Muscle of leg (tissue), 9 donors: ENCODE results near the gene SLITRK4. TPM values are rescaled to one million over a fixed set of nuclear protein-coding genes. Genes with fewer than 3 reads are reported as not detected.

Experiments
- polyA plus RNA-seq, 8 donors: library from polyadenylated mRNA; unstranded; fragments of 120-200 nt; gene quantifications; one replicate each; pipeline versions ENCODE4 v1.2.1 to v1.2.3, GENCODE V29; 2013; ENCODE audit warnings: inconsistent platforms in 1 of 8, low replicate concordance in 1 of 8; ENCODE audit not compliant: insufficient read length in 8 of 8, insufficient read depth in 1 of 8
- total RNA-seq: library from RNA; stranded (reverse); fragments of 120-200 nt; gene quantifications from one replicate; pipeline ENCODE4 v1.2.4, GENCODE V29; 2013

Gene SLITRK4
- total and polyA plus RNA-seq, 9 donors: 3.2 to 14.1 (median 6.9) TPM

Other genes starting within 250 kb of the SLITRK4 start
- gene SPANXN3, start 118.6 kb downstream of the SLITRK4 start, total RNA-seq: not detected
- 1 to 10 TPM in 1 of 8 donors, not detected in 7; 3.5 TPM for gene SPANXN3, start 118.6 kb downstream of the SLITRK4 start, polyA plus RNA-seq
- gene SPANXN2, start 84.7 kb upstream of the SLITRK4 start, total RNA-seq: not detected
- not detected for gene SPANXN2, start 84.7 kb upstream of the SLITRK4 start, polyA plus RNA-seq
- gene UBE2NL, start 248.0 kb upstream of the SLITRK4 start, total RNA-seq: not detected
- gene UBE2NL, start 248.0 kb upstream of the SLITRK4 start, polyA plus RNA-seq: under 1 TPM in 6 of 8 donors, not detected in 2; 0.18 to 0.29 (median 0.24) TPM